Activated naive CD8-positive, alpha-beta T cell treated with anti-CD3 and anti-CD28 coated beads, Interleukin-2, amount 50 U/mL, for 16 hours (primary cell): Measurements from ENCODE around the gene PRKCI.
"Not testable (repeated sequence)": the region's sequence is repeated elsewhere in the genome, so short reads cannot be mapped to it uniquely, and the experiment has no call there.

ENCODE experiments used
- DNase-seq: peaks from one replicate; pipeline ENCODE4 v3.0.0-alpha.2; 2020; ENCODE audit warnings: low read depth, low spot score

Gene PRKCI

DNA sequence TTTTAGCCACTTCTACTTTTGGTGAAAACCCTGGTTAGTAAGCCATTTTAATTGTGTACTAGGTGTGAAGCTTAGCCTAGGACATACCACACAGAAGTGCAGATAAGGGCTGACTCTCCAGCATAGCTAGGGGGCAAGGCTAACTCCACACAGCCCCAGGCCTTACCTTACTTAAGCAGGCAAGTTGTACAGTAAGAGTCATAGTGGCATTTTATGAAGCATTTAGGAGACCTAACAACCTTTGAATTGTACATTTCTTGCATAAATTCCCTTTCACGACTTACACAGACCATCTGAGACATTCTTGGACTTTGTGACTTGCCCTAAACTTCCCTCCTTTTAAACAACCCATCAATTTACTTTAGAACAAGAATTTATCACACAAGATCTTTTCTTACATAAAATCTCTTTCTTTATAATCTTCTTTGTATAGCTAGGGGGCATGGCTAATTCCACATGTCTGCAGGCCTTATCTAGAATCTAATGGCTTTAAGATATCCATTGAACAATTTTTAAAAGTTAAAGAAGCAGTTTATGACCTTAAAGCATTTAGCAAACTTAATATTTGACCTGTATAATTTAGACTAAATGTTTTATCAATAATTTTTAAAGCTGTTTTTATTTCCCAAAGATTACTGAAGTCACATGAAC is 116.6 kb downstream of the PRKCI start:
- no peak for DNase-seq

DNA sequence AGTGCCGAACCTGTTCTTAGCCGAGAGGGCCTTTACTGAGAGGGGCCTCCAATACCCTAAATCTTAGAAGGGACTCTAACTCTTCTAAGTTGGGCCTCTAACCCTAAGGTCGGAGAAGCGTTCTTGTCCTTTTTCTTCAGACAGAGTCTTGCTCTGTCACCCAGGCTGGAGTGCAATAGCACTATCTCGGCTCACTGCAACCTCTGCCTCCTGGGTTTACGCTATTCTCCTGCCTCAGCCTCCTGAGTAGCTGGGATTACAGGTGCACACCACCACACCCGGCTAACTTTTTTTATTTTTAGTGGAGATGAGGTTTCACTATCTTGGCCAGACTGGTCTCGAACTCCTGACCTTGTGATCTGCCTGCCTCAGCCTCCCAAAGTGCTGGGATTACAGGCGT is 120.0 kb downstream of the PRKCI start:
- DNase-seq: not testable (repeated sequence)

DNA sequence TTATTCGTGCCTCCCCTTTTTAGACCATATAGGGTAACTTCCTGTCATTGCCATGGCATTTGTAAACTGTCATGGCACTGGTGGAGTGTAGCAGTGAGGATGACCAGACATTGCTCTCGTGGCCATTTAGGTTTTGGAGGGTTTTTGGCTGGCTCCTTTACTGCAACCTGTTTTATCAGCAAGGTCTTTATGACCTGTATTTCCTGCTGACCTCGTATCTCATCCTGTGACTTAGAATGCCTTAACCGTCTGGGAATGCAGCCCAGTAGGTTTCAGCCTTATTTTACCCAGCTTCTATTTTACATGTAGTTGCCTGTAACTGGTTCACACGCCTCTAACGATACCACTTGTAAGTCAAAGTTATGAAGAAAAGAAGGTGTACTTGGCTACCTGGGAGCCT is 121.6 kb downstream of the PRKCI start:
- not testable (repeated sequence) for DNase-seq

DNA sequence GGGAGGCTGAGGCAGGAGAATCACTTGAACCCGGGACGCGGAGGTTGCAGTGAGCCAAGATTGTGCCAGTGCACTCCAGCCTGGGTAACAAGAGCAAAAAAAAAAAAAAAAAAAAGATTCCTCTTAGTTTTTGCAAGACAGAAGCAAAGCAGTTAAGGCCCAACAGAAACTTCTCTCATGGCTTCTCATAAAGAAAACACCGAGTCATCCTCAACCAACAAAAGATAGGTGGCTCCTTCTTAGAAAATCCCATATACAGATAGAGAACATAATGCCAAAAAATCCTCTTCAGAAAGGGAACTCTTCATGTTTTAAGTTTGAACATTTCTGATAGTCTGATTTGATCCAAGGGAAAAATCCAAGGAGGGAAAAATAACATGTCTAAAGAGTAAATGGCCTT is 122.7 kb downstream of the PRKCI start:
- DNase-seq: no peak

DNA sequence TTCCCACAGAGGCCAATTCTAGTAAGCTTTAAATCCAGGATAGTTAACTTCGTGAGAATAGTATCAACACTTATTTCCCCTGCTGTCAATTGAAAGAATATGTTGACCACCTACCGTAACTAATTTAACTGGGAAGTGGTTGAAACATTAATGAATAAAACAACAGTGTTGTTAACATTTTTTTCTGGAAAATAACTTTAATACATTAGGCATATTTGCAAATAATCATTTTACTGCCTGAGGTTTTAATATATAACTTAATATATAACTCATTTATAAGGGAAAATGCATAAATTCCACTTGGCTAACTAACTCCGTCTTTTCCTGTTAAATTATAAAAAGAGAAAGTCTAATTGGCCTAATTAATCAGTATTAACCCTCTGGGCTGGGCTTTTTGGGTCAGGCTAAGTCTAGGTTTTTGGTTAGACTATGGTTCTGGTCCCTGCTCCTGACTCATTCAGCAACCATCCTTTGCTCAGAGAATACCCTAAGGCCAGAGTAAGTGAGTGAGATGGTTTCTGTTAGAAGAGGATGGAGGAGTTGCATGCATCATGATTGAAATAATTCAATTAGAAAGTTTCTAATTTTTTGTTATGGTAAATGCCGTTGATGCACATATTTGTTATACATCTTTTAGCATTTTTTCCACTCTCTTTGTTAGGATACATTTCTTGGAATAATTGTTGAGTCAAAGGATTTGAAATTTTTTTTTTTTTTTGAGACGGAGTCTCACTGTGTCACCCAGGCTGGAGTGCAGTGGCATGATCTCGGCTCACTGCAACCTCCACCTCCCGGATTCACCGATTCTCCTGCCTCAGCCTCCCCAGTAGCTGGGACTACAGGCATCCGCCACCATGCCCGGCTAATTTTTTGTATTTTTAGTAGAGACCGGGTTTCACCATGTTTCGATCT is 124.5 kb downstream of the PRKCI start:
- DNase-seq: no peak

DNA sequence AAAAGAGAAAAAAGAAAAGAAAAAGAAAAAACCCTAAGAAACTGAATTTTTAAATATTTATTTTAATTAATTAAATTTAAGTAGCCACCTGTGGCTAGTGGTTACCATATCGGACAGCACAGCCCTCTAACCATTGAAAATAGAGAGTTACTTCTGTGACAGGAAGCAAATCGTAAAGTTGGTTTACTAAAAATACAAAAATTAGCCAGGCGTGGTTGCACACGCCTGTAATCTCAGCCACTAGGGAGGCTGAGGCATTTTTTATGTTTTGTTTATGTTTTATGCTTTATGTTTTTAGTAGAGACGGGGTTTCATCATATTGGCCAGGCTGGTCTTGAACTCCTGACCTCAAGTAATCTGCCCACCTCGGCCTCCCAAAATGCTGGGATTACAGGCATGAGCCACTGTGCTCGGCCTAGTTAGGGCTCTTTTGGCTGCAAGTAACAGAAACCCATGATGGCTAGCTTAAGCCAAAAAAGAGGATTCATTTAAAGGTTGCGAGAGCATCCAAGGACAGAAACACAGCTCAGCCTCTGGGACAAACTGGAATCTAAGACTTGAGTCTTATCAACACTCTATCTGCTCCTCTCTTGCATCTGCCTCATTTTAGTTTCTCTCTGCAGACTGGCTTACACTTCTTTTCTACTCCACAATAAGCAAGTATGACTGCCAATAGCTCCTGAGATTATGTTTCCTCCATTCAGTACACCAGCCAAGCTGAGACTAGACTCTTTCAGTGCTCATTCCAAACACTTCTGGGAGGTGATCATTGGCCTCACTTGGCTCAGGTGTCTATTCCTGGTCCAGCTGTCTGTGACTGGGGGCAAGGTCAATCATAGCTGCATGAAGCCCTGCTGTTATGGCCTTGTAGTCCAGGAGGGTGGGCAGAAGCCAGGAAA is 128.5 kb downstream of the PRKCI start:
- no peak for DNase-seq

DNA sequence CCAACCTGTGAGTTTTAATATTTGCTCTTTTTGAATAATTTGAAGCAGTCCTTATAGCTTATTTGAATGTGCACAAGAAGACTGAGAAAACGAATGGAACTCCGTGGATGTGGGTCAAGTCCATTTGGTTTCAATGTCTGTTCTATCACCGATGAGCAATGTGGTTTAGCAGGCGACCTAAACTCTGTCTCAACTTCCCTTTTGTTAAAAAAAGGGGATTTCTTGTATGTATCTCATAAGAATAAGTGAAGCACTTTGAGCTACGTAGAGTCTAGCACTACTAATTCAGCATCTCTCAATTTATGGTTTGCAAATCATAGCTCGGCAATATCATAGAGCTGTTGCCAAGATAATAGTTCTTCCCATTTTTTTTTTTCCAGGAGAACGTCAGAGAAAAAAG is 130.7 kb downstream of the PRKCI start:
- no peak for DNase-seq

DNA sequence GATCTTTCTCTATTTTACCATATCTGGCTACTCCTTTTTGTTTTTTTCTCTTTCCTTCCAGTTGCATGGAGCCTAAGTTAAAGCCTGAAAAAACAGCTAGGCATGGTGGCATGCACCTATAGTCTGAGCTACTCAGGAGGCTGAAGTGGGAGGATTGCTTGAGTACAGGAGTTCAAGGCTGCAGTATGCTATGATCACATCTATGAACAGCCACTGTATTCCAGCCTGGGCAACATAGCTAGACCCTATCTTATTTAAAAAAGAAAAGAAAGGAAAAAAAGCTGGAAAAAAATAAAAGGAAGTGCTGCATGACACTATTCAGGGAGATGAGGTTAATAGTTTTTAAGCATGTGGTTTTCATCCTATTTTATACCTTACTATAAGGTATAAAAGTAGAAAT is 131.3 kb downstream of the PRKCI start:
- DNase-seq: no peak

DNA sequence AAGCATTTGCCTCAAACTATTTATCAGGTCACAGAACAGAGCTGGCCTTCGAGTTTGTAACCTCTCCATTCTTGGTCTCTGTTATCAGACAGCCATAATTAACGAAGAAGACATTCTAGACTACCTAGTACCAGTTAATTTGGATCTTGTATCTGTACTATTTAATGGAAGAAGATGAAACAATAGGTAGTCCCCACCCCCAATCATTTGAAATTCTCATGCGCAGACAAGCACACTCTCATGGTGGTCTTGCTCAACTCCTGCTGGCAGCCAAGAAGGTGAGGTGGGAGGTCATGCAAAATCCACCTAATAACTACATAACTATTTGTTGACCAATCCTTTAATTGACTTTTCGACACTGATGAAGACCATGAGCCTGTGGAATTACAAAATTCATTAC is 132.5 kb downstream of the PRKCI start:
- DNase-seq: no peak
